ENCODE measurements around the gene WASF3.

WASF3 gene

DNA sequence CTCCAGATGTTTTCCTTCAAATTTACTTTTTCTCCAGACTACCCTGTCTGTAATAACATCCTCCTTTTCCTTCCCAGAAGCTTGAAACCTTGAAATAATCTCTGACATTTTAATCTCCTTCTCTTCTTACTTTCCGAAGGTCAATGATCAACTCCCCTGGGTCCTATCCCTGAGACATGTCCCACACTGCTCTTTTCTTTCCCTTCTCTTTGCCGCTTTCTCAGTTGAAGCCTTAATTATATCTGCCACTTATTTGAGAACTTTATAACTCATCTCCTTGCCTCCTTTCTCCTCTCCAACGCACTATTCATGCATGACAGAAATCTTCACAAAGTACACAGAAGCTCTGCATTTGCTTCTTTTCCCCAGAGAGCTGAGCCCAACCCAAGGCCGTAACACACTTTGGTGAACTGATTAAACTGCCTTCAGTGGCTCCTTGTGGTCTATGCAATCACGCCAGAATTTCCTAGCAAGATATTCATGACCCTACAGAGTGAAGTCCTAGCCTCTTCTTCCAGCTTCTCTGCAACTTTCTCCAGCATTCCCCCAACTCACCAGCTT lies 9.2 kb upstream of the WASF3 start:
- no peak for DNase-seq

DNA sequence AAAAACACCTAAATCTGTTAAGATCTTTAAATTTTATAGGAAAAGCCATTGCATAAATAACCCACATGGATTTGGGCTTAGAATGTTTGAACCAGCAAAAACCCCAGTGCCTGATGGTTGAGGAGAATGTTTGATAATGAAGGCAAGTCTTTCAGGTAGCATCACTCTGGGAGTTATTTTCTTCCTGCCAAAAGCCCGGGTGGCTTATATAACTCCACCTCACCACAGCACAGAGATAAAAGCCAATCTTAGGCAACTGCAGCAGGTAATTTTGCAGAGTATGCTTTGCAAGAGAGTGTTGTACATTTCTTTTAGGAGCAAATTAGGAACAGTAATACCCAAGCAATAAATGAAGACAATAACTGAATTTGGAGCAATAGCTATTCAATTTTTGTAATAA lies 7.8 kb upstream of the WASF3 start:
- DNase-seq, result no peak

DNA sequence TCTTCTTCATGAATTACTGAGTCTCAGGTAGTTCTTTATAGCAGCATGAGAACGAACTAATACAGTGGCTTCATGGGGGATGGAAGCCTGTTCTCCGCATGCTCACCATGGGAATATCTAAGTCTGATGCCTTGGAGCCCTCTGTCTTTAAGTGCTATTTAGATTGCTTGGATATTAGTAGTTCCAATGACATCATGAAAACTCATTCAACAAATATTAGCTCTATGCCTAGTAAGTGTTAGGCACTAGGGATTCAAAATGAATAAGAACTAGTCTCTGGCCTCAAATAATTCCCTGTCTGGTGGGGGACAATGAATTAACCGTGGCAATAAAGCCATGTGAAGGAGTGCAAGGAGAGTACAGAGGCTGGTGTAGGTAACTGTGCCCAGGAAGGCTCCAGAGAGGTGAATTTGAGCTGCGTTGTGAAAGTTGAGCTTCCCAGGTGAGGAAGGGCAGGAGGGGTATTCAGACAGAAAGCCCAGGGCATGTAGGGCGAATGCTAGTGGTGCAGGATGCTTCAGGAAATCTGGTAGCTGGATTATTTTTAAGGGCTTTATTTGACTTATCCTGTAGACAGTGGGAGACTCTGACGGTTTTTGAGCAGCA lies 6.1 kb upstream of the WASF3 start:
- no peak for DNase-seq

DNA sequence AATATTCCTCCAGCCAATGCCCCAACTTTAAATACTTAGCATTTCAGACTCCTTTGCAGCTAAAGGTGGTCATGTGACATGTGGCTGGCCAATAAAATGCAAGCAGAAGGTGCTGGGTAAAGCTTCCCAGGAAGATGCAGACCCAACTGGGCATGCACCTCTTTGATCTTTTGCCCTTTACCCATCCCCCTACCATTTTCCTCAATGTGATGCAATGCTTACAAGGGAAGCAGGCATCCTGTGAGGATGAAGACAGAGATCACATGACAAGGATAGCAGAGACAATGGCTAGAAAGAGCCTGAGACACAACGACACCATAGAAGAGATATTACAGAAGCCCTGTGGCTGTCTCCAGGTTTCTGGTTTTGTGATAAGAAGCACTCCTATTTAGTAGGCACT lies 2.1 kb upstream of the WASF3 start:
- DNase-seq, result no peak

DNA sequence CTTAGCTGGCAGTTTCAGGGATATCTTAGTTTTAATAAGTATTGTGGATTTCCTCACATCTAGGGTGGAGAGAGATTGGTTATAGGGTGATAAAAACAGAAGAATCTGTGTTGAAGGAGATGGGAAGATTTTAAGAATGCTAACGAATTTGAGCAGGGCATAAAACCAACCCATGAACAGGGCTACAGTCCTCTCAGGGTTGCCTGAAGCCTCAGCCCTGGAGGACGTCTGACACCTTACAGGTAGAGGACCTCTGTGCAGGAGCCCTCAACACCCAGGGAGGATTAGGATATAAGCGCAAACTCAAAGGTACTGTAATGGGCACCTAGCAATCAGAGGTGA lies 461 bp upstream of the WASF3 start:
- DNase-seq, result no peak

DNA sequence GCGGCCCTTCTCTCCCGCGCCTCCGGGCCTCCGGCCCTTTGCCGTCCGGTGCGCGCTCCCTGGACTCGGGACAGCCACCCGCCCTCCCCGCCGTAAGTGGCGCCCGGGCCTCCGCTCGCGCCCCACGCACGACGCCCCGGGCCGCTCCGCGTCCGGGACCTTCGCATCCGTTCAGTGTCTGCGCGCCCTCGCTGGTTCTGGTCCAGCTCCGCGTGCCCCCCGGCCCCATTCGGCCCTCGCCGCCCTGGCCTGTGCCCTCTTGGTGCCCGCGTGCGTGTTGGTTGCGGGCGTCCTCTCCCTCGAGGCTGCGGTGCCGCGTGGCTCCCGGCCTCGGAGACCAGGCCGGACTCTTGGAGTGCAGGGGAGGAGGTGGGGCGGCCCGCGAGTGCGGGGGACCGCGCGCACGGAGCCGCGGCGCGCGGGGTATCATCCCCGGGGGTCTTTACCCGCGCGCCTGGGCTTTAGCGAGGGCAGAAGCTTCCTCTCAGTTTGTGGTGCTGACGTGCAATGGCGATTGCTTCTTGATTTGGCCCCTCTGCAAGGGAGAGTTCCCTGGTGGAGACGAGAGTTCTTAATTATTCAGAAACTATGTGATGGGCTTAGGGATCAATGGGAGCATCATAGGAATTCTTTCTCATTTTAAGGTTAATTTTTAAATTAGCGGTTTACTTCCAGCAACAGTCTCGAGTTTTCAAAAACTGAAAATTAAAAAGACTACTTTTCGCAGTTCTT lies 757 bp downstream of the WASF3 start:
- no peak for DNase-seq

DNA sequence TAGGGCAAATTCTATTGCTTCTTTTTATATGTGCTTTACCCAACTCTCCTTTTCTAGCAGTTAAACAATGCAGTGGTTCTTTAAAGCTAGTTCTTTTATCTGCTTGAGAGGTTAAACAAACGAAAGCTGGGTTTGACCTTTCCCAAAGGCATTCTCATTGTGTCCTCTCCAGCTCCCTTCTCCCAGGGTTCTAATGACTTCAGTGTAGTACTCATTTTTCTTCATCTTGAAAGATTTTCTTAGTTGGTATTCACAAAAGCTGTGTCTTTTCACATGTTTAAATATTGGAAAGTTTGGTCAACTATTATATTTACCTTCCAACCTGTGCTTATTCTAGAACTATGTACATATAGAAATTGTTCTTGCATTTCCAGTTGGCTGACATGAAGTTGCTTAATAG lies 1.5 kb downstream of the WASF3 start:
- no peak for DNase-seq

DNA sequence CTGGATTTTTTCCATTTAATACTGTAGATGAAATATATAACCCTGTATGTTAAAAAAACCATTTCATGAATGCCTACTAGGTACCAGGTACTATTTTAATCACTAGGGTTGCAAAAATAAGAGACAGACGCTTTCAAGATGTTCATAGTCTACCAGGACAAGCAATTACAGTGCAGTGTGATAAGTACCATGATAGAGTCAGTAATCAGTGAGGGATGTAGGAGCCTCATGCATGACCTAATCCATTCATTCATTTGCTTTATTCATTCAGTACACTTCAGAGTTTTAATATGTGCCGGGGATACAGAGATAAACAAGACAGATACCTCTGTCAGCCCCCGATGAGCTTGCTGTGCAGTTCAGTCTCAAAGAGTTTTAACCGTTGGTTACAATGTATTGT lies 3.0 kb downstream of the WASF3 start:
- no peak for DNase-seq

DNA sequence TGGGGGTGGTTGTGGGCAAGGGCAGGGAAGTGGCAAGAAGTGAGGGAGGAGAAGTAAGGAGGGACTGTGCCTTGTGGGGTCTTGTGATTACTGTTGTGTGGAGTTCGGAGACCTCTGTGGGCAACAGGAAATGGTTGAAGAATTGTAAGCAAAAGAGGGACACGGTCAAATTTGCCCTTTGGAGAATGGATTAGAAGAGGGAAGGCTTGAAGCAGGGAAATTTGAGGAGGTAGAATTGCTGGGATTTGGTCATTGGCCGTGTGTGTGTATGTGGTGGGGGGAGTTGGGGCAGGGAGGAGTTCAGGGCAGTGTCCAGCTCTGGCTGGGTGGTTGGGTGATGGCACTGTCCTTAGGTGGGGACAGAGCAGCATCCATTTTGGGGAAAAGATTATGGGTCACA lies 3.6 kb downstream of the WASF3 start:
- no peak for DNase-seq

DNA sequence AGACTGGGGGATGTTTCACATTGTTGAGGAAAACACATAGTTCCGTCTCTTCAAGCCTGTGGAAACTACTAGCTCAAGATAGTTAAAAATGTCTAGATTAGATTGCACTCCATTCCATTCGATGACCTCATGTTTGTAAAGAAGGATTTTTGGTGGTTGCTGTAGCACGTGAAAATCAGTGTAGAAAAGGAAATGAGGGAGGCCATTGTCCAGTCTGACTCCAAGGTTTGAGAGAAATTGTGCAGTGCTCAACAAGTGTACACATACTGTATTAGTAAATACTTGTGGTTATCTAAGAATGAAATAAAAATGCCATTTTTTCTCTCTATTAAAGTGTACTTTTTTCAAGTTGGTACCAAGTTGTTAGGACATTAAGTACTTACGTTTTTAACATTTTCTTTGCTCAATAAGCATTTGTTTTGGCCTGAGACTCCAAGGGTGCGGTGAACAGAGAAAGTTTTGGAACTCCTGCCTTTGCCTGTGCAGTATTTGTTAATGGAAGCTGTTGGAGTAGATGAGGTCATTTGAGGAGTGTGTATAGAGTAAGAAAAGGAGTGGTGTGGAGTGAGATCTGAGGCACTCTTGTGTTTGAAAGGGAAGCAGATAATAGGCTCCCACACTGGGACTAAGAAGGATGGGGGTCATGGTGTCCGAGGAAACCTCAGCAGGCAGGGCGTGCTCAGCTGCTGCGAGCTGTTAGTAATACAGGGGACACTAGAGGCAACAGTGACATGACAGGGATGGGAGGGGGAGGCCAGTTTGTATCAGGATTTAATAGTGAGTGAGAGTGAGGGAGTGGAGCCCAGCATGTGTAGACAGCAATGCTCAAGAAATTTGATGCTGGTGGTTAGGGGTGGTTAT lies 4.4 kb downstream of the WASF3 start:
- DNase-seq, result no peak

DNA sequence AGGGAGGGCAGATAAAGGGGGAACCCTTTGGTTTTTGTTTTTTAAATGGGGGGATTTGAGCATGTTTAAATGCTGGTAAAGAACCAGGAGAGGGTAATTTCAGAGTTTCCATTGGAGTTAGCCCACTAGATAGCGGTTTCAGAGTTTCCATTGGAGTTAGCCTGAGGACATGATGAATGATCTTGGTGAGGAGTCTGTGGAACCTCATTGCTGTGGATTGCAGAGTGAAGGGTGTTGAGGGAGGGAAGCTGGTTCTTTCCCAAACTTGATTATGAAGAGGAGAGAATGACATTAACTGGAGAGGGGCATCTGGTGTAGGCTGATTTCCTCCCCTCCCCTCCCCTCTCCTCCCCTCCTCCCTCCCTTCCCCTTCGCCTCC lies 5.0 kb downstream of the WASF3 start:
- DNase-seq, result no peak

DNA sequence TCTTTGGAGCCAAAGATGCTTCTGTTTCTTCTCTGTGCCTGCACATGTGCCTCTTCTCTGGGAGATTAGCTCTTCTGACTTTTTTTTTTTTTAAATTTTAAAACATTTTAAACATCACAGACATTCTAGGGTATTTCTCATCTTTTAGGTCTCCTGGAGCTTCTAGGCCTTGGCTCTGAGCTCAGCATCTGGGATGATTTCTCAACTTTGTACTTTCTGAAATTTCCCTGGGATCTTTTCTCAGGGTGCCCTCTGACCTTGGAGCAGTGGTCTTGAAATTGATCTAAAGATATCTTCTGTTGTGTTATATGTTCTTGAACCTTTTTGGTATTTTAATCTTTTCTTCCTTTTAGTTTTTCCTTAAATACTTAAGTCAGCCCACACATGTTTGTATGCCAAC lies 6.2 kb downstream of the WASF3 start:
- no peak for DNase-seq

DNA sequence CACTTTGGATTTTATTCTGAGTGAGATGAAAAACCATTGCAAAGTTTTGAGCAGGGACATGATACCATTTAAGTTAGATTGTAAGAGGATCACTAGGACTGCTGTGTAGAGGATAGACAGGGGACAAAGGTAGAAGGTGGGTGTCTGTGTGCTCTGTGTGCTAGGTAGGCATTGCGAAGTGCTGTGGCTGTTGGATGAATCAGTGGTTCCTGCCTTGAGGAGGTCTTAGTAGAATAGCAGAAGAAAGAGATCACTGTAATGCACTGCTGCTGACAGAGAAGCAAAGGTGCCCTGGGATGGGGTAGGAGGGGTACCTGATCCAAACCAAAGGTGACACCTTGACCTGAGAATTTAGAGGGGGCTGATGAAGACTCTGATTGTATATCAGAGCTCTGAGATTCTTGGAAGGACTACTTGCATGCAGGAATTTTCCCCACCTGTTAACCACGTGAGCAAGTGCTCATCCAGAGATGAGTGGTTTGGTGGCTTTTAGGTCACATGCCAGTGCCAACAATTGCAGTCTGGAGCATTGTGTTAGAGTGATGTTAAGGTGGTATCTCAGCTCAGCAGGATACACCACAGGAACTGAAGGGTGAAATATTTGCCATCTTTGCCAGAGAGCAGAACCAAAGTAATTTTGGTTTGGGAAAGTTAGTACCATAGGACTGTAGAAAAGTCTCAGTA lies 10.8 kb downstream of the WASF3 start:
- DNase-seq, result no peak

DNA sequence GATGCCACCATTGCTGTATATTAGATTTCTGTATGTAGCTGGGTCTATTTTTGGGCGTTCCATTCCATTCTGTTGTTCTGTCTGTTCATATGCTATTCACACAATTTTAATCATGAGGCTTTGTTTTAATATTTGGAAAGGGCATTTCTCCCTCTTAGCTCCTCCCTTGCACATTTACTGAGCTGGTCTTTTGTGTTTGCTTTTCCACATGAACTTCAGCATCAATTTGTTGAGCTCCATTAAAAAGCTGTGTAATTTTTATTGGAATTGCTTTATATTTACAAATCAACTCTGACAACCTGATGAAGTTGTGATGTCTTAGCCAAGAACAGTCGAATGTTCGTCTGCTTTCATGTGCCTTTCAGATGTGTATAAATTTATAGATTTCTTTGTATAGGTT lies 14.0 kb downstream of the WASF3 start:
- no peak for DNase-seq

DNA sequence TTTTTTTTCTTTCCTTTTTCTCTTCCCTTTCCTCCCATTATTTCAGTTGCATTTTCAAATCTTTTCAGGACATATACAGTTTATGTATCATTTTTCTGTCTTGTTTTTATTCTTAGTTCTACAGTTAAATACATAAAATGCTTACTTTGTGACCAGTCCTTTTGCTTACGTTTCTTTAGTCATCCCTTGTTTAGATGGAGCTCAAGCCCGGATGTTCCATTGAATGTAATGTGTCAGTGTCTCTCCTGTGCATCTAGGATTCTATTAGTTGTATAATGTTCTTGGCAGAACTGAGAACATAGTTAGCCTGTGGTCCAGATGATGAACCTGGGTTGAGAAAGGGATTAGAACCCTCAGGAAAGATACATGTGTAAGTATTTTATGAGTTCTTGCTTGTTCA lies 17.8 kb downstream of the WASF3 start:
- DNase-seq, result no peak

DNA sequence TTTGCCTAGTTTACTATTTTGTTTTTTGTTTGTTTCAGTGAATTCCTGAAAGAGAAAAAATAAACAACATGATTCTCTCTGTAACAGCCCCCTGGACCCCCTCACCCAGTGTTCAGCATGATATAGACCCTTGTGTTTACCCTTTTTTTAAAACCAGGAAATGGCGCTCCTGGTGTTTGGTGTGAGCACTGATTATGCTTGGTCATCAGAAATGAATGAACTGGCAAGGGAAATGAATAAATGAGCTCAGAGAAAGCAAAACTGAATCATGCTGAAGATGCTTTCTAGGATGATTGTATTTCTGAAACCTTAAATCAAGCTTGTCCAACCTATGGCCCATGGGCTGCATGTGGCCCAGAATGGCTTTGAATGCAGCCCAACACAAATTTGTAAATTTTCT lies 22.1 kb downstream of the WASF3 start:
- DNase-seq, result no peak

DNA sequence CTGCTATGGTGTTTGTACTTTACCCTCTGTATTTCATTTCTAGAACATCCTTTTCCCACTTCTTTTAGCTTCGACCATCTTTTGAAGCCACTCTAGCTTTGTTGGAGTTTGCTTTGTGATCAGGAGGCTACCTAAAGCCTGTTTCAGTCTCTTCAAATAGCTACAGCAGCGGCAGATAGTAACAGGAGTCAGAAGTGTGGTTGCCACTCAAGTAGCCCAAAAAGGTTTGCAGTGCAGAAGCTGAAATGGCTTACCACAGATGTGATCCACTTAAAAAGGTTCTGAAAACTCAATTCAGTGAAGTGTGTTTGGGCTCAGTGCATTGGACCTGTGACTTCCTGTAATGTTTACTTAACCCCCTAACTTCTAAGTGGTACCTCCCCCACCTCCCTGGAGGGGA lies 26.2 kb downstream of the WASF3 start:
- no peak for DNase-seq

DNA sequence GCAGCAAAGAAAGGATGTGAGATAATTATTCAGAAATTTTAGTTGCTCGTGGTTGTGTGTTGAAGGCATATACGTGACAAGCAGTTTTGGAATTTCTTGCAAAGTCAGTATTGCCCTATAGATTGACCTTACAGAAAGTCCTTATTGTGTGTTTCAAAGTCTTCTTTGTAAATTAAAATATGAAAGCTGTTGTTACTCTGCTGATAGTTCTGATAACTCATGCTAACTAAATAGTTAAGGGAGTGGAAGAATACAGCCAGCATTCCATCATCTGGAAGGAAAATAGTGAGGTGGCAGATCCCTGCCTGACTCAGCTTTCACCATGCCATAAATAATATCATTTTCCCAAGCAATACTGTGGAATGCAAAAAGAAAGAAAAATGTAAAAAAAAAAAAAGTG lies 27.2 kb downstream of the WASF3 start:
- DNase-seq, result no peak

DNA sequence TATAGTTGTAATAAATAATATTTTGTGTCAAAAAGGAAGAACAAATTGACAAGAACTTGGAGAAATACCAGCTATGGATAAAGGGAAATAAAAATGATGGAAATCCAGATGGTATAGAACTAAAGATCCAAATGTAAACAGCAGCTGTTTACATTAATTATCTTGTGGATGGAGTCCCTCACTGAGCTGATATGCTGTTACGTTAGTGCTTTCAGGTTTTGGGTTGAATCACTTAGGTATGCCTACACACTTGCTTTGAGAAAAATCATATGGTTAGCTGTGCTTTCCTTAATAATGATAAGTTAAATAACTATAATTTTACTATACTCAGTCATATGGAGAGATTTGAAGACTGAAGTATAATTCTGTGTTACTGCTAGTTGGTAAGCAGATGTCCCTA lies 27.7 kb downstream of the WASF3 start:
- DNase-seq, result no peak

DNA sequence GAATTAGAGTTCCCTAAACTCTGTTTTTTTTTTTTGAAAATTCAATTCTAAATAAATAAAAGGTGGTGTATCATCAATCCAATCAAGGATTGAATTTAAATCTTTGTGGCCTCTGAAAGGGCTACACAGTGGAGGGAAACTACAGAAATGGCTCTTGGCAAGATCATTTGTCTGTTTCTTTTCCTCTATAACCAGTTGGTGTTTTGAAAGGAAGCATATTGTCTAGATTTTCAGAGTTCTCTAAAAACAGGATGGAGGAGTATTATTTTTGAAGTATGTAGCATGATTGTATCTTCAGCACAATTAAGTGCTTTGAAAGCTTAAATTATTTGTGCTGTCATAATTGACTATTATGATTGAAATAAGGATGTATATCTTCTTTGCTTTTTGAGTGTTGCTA lies 29.8 kb downstream of the WASF3 start:
- DNase-seq, result no peak

DNA sequence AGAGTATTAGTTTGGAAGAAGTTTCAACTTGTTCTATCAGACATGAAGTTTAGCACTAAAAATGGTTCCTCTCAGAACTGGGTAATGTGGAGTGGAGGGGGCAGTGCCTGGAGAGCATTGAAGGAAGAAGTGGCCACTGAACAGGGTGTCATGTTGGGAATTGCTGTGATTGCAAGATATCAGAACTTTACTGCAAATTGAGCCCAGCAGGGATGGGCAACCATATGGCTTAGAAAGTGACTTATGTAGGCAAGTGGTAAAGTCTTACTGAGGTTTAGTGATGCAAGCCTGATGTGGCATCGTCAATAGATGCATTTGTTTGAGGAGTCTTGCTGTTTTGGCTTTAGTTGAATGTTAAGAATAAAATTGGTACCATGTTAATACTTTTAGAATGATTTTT lies 31.7 kb downstream of the WASF3 start:
- DNase-seq, result no peak

DNA sequence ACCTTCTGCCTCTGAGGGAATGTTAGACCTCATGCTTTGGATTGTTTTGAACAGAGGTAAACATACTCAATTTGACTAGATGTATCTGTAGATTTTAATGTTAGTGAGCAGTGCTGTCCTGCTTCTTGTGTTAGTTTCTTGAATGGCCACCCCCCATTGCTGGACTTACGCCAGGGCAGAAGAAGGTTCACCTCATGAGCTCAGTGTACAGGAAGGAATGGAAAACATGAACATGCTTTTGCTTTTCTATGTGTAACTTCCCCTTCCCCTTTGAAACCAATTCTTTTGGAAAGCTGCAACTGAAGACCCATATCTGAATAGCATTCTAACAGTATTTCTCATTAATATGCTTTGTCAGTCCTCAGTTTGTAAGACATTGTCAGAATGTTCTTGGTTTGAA lies 32.3 kb downstream of the WASF3 start:
- no peak for DNase-seq

DNA sequence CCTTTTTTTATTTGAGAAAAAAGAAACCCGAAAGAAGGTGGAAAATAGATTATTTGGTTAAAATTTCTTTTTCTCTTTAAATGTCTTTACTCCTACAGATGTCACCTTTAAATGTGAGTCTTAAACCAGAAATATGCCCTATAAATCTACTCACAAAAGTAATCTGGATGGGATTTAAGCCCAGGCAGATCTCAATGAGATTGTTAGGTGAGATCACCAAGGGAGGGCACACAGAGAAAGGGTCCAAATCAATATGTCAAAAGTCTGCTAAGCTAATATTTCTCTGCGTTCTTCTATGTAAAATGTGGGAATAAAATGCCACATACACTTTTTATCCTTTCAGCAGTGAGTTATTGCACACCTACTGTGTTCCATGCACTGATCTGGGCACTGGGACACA lies 32.9 kb downstream of the WASF3 start:
- no peak for DNase-seq

DNA sequence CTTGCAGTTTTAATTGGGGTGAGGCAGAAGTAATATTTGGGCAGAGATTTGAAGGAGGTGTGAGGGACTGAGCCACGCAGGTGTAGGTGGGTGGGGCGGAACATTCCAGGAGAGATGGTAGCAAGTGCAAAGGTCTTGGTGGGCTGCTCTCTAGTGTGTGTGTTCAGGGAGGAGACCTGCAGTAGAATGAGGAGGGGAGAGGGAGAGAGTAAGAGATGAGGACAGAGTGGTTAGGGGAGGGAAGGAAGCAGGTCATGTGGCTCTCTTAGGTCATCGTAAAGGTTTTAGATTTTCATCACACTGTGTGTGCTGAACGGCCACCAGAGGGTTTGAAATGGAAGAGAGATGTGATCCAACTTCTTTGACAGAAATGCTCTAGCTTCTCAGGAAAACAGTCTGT lies 33.5 kb downstream of the WASF3 start:
- DNase-seq, result no peak
